Lower lobe of right lung (tissue), 2 donors: ENCODE measurements around the gene NLRX1. TPM values are rescaled to one million over a fixed set of nuclear protein-coding genes. Genes with fewer than 3 reads are reported as not detected.

Source experiments
- ATAC-seq, 2 donors: fragments of 200-7000 bp; cut with Tn5 transposase; one replicate each; pipeline ENCODE4 v1.9.1; 2020 to 2022; ENCODE audit warnings: mild to moderate bottlenecking in 2 of 2, moderate library complexity in 2 of 2
- DNase-seq: peaks from one replicate; pipeline ENCODE4 v3.0.0-alpha.2; 2020
- H3K27ac ChIP-seq: fragments of 200-600 bp; one replicate; pipeline ENCODE4 v1.8.0; 2022
- H3K27me3 ChIP-seq: fragments of 200-600 bp; one replicate; pipeline ENCODE4 v1.8.0; 2022; ENCODE audit warnings: low read depth
- H3K36me3 ChIP-seq: fragments of 200-600 bp; one replicate; pipeline ENCODE4 v1.8.0; 2022; ENCODE audit warnings: mild to moderate bottlenecking
- H3K4me1 ChIP-seq: fragments of 200-600 bp; one replicate; pipeline ENCODE4 v1.8.0; 2022
- H3K4me3 ChIP-seq: fragments of 200-600 bp; one replicate; pipeline ENCODE4 v1.8.0; 2022; ENCODE audit warnings: mild to moderate bottlenecking
- H3K9me3 ChIP-seq: fragments of 200-600 bp; one replicate; pipeline ENCODE4 v1.8.0; 2022
- intact Hi-C: fragments of 100-400 bp; cut with DNase I; formaldehyde crosslinking; loops from one replicate; pipeline ENCODE4 v1.11.0; 2022
- long read RNA-seq: library from polyadenylated mRNA; unstranded; transcript quantifications from one replicate; pipeline ENCODE4 v2.0.0, GENCODE V29; 2021
- total RNA-seq: library from RNA; stranded (reverse); fragmentation: NEBNext Ultra II Directional; extraction: Animal tissue kit (Norgen Biotek cat#: 25700); gene quantifications from one replicate; pipeline ENCODE4 v1.2.1, GENCODE V29; 2021
- TF ChIP-seq, protein P1 (sequence below): fragments of 200-600 bp; IDR thresholded peaks from one replicate; pipeline ENCODE4 v1.8.0; 2022; ENCODE audit warnings: antibody characterized with exemption, mild to moderate bottlenecking
- donor health status: DM: no; HTN: yes; CAD: no; lungs with severe emphysema.

NLRX1 gene
- total RNA-seq, result 16.5 TPM
- long read RNA-seq, full-length matches to known transcripts, result 7 of 58 reads
- long read RNA-seq, partial matches to known transcripts, result 19 of 58 reads
- long read RNA-seq, other reads (novel, unspliced or antisense), result 32 of 58 reads

DNA sequence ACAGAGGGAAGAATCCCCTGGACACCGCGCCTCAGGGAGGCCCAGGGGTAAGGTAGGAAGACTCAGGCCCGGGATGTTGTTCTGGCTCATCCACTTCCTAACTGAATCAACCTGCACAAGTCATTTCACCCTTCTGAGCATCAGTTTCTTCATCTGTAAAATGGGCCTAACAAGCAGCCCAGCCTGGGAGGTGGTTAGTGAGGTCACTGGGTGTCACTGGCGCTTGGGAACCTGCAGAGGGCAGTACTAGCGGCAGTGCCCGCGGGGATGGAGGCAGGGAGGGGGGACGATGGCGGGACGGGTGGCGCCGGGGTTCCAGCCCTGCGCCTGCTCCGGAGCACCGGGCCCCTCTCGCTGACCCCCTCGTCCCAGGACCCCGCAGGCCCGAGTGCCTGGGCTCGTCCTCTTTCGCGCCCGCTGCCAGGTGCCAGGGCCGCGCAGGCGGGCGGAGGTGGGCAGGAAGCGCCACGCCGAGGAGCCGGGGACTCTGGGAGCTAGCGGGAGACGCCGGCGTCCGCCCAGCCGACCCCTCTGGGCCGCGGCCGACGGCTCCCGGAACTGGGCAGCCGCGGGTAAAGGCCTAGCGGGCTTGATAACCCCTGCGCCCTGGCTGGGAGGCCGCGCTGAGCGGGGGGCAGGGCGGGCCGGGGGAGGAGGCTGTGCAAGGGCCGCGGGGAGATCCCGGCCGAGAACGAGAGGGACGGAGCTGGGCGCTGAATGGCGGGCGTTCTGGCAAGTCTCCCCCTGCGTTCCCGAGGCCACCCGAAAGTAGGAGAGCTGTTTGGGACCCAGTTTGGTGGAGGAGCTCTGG is at the start of gene NLRX1:
Gene NLRX1, plus strand, starts transcription at position 255 of the 811 bp plus-strand sequence. CDS start 2,679 bp downstream, outside the sequence.
- no peaks in the 10 kb centered on the region for H3K27me3 ChIP-seq
- TF ChIP-seq, protein P1, sequence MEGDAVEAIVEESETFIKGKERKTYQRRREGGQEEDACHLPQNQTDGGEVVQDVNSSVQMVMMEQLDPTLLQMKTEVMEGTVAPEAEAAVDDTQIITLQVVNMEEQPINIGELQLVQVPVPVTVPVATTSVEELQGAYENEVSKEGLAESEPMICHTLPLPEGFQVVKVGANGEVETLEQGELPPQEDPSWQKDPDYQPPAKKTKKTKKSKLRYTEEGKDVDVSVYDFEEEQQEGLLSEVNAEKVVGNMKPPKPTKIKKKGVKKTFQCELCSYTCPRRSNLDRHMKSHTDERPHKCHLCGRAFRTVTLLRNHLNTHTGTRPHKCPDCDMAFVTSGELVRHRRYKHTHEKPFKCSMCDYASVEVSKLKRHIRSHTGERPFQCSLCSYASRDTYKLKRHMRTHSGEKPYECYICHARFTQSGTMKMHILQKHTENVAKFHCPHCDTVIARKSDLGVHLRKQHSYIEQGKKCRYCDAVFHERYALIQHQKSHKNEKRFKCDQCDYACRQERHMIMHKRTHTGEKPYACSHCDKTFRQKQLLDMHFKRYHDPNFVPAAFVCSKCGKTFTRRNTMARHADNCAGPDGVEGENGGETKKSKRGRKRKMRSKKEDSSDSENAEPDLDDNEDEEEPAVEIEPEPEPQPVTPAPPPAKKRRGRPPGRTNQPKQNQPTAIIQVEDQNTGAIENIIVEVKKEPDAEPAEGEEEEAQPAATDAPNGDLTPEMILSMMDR, result peak; percentile 84
- peaks cover 10% of the 10 kb centered on the region for H3K4me1 ChIP-seq
- H3K4me3 ChIP-seq, result peak within 1 kb of the TSS; percentile 90
- intact Hi-C loops, result no loop called here
- H3K36me3 ChIP-seq, result peaks cover 9% of the 10 kb centered on the region
- peak within 1 kb of the TSS; percentile 98 for H3K27ac ChIP-seq
- DNase-seq (peak; percentile 92), ATAC-seq (peak; percentile 97 to 98)
- no peaks in the 10 kb centered on the region for H3K9me3 ChIP-seq

DNA sequence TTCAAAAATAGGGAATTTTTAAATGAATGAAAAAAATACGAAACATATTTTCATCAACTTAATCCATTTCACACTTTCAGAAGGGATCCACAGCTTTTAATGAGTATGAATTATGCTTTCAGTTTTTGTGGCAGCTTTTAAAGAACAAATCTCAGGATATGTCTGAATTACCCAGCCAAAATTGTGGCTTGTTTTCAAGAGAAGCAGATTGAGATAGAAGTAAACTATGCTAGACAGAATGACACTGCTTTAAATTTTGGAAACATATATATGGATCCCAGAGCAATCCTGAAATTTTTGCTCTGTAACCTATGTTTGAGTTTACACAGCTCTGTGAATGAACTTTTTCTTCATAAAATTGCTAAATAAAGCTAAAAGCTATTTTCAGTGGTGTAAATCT is 49.6 kb upstream of the NLRX1 start:
- peaks cover 16% of the 10 kb centered on the region for H3K4me1 ChIP-seq
- no peak overlapping the region for H3K27ac ChIP-seq
- no peaks in the 10 kb centered on the region for H3K9me3 ChIP-seq
- TF ChIP-seq, protein P1, result no peak
- DNase-seq (no peak), ATAC-seq (no peak)
- no peaks in the 10 kb centered on the region for H3K27me3 ChIP-seq
- no peak overlapping the region for H3K4me3 ChIP-seq
- peaks cover 34% of the 10 kb centered on the region for H3K36me3 ChIP-seq
- intact Hi-C loops, result no loop called here

DNA sequence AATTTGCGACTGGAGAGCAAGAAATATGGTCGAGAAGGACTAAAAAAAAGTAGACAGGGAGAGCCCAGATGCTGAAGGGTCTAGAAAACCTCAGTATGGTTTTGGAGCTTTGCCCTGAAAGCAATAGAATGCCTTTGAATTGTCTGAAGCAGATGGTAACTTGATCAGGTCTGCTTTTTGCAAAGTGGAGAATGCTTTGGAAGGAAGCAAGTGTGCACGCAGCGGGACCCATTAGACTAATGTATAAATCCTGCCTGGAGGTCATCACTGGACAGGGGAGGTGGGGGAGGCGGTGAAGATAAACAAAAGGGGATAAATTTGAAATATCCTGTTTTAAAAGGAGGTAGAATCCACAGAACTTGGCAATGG is 47.9 kb upstream of the NLRX1 start:
- Histone ChIP-seq H3K36me3 (peaks cover 31% of the 10 kb centered on the region), H3K4me3 (peak overlapping the region; percentile 93), H3K4me1 (peaks cover 16% of the 10 kb centered on the region), H3K9me3 (no peaks in the 10 kb centered on the region), H3K27ac (peak overlapping the region; percentile 83), H3K27me3 (no peaks in the 10 kb centered on the region)
- TF ChIP-seq, protein P1, result no peak
- DNase-seq, result no peak
- ATAC-seq, result no peak
- intact Hi-C loops, result no loop called here

DNA sequence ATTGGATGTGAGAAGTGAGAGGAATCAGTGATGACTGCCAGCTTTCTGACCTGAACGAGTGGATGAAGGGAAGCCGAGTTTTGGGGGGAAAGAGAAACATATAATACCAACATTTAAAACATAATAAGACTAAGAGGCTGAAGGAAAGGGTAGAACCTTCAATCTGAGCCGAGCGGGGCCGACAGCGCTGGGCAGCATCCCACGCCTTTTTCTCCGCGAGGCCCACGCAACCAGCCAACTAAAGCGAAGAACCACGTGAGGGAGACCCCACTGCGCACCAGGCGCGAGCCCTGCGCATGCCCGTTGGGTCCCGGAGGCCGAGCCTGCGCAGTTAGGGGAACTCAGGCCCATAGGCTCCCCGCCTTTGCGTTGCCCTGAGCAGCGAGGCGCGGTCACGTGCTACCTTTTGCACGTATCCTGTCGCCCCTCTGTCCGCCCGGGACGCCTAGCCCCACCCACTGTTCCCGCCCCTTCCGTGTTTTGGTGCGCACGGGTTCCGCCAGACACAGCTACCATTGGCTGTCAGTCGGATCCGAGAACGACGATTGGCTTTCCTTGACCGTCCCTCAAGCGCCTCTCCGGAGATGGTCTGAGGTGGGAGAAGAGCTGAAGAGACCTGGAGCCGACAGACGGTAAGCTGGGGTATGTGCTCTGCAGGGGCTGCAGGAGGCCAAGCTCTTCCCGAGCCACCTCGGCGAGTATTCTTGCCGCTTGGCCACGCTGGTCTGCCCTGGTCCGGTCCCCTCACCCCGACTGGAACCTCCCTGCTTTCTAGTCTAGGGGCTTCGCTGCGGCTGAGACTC is 47.3 kb upstream of the NLRX1 start, which contains the start of gene HINFP:
Gene HINFP, plus strand, starts transcription at position 573 of the 803 bp plus-strand sequence. CDS start 5,365 bp downstream, outside the sequence.
- DNase-seq (peak; percentile 100), ATAC-seq (peak; percentile 100)
- TF ChIP-seq, protein P1, result no peak
- Histone ChIP-seq H3K4me3 (peak within 1 kb of the TSS; percentile 93), H3K4me1 (peaks cover 16% of the 10 kb centered on the region), H3K36me3 (peaks cover 26% of the 10 kb centered on the region), H3K27ac (peak within 1 kb of the TSS; percentile 83), H3K27me3 (no peaks in the 10 kb centered on the region), H3K9me3 (no peaks in the 10 kb centered on the region)
- intact Hi-C loops, result no loop called here

DNA sequence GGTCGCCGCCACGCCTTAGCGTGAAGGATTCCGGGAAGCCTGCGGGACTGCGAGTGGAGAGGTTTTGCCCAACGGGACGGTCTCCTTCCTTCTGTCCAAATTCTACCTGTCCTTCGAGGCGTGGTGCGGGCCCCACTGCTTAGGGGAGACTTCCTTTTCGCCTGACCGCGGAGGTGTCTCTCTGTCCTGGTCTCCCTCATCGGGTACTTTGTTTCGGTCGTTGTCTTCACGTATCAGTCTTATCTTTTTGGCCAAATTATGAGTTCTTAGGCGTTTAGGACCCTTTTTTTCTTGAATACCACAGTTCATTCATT is 46.8 kb upstream of the NLRX1 start:
- intact Hi-C loops, result no loop called here
- Histone ChIP-seq H3K27ac (peak overlapping the region; percentile 80), H3K36me3 (peaks cover 27% of the 10 kb centered on the region), H3K9me3 (no peaks in the 10 kb centered on the region), H3K27me3 (no peaks in the 10 kb centered on the region), H3K4me3 (peak overlapping the region; percentile 93), H3K4me1 (peaks cover 16% of the 10 kb centered on the region)
- no peak for ATAC-seq
- DNase-seq, result no peak
- TF ChIP-seq, protein P1, result no peak
